ENCODE data around the gene ABHD17B. TPM values are rescaled to one million over a fixed set of nuclear protein-coding genes. Genes with fewer than 3 reads are reported as not detected.

ABHD17B gene
- total RNA-seq, 1 donor from 2014 or later = 20.5 TPM

- Histone ChIP-seq H3K36me3 (no peaks in the 10 kb centered on the region), H3K27me3 (no peaks in the 10 kb centered on the region), H3K4me1 (peaks cover 0 to 11% of the 10 kb centered on the region in 2 donors), H3K4me3 (no peak overlapping the region), H3K9me3 (peaks cover 0 to 25% of the 10 kb centered on the region in 2 donors), H3K27ac (no peak overlapping the region)
- no peak for DNase-seq (ENCODE audit: low spot score in 2 of 2)
- no peak for TF ChIP-seq CTCF (IDR thresholded peaks at IDR 0.05)
- intact Hi-C loops (cut with DNase I) = loop anchor here (5.0 kb wide), 1 partner anchor 89 kb away; no protein-coding TSS in a partner anchor
These were observed 25.0 kb downstream of the ABHD17B start for GRCh38 chr9:71886015-71886414.

- Histone ChIP-seq H3K4me3 (no peak overlapping the region), H3K9me3 (peaks cover 0 to 30% of the 10 kb centered on the region in 2 donors), H3K36me3 (no peaks in the 10 kb centered on the region), H3K27ac (no peak overlapping the region), H3K4me1 (peaks cover 0 to 11% of the 10 kb centered on the region in 2 donors), H3K27me3 (no peaks in the 10 kb centered on the region)
- TF ChIP-seq CTCF (IDR thresholded peaks at IDR 0.05) = no peak
- intact Hi-C loops (cut with DNase I) = loop anchor here (5.0 kb wide), 1 partner anchor 88 kb away; no protein-coding TSS in a partner anchor
- no peak for DNase-seq (ENCODE audit: low spot score in 2 of 2)
These were observed 25.5 kb downstream of the ABHD17B start for GRCh38 chr9:71885467-71885866.

- Histone ChIP-seq H3K9me3 (peaks cover 0 to 44% of the 10 kb centered on the region in 2 donors), H3K36me3 (no peaks in the 10 kb centered on the region), H3K4me3 (no peak overlapping the region), H3K27me3 (no peaks in the 10 kb centered on the region), H3K4me1 (peaks cover 0 to 5% of the 10 kb centered on the region in 2 donors), H3K27ac (no peak overlapping the region)
- no peak for TF ChIP-seq CTCF (IDR thresholded peaks at IDR 0.05)
- DNase-seq (ENCODE audit: low spot score in 2 of 2) = no peak
- intact Hi-C loops (cut with DNase I) = no loop called here
These were observed 27.0 kb downstream of the ABHD17B start for GRCh38 chr9:71884005-71884404.

- Histone ChIP-seq H3K36me3 (peaks cover 1 to 5% of the 10 kb centered on the region in 2 donors), H3K9me3 (peaks cover 13 to 69% of the 10 kb centered on the region in 2 donors), H3K27me3 (no peaks in the 10 kb centered on the region), H3K4me1 (no peaks in the 10 kb centered on the region), H3K27ac (no peak overlapping the region), H3K4me3 (no peak overlapping the region)
- DNase-seq (ENCODE audit: low spot score in 2 of 2) = no peak
- intact Hi-C loops (cut with DNase I) = no loop called here
- TF ChIP-seq CTCF (IDR thresholded peaks at IDR 0.05) = no peak
These were observed 31.3 kb downstream of the ABHD17B start for GRCh38 chr9:71879644-71880174.

GRCh38 chr9:71878327-71879274 lies 32.4 kb downstream of the ABHD17B start:
- no peak for TF ChIP-seq CTCF (IDR thresholded peaks at IDR 0.05)
- intact Hi-C loops (cut with DNase I) = no loop called here

More at GRCh38 chr9:71878327-71879274, 32.4 kb downstream of the ABHD17B start:
- peaks cover 13 to 61% of the 10 kb centered on the region in 2 donors for H3K9me3 ChIP-seq
- no peak overlapping the region for H3K4me3 ChIP-seq
- peaks cover 4 to 14% of the 10 kb centered on the region in 2 donors for H3K36me3 ChIP-seq
- DNase-seq (ENCODE audit: low spot score in 2 of 2) = no peak
- no peak overlapping the region for H3K27ac ChIP-seq
- H3K27me3 ChIP-seq = no peaks in the 10 kb centered on the region
- no peaks in the 10 kb centered on the region for H3K4me1 ChIP-seq
